K562 (cell line): ENCODE measurements around the gene ACADVL. TPM values are rescaled to one million over a fixed set of nuclear protein-coding genes. Genes with fewer than 3 reads are reported as not detected.

ENCODE experiments used
- ATAC-seq: fragments of 200-7000 bp; cut with Tn5 transposase; 3 replicates; pipeline ENCODE4 v1.9.1; 2020; ENCODE audit warnings: moderate library complexity
- BruUV-seq: library from RNA; stranded (reverse); fragments of 400-500 nt; replicated peaks from 2 replicates; lab custom pipeline; 2021; lab: Mats Ljungman, UMichigan
- CTCF ChIA-PET: fragments of 300-600 bp; formaldehyde crosslinking; extraction: SDS; loops from one replicate; lab custom pipeline; 2021; ENCODE audit warnings: low intra/inter-chr PET ratio; lab: Yijun Ruan, JAX
- POLR2A ChIA-PET: fragments of 300-600, 350-650 bp; sonication (Branson Sonifier 250); formaldehyde crosslinking; extraction: SDS; loops from one replicate; lab custom pipeline; 2021; ENCODE audit warnings: antibody characterized with exemption, inconsistent platforms; lab: Yijun Ruan, JAX
- DNase-seq, 4 experiments: peaks; one replicate each; pipeline versions ENCODE4 v3.0.0 to v3.0.0-alpha.2; 2011 to 2018; ENCODE audit warnings: low spot score in 3 of 4, mixed read lengths in 3 of 4; ENCODE audit errors: extremely low read depth in 1 of 4
- FAIRE-seq: peaks from 2 replicates; lab custom pipeline; 2011; peaks lifted over from hg19 to GRCh38; lab: Jason Lieb, UNC
- H2AFZ ChIP-seq: 2 replicates; pipeline ENCODE4 v1.6.0; 2011; ENCODE audit warnings: low read depth, low read length, control low read depth, inconsistent platforms
- H3K27ac ChIP-seq: fragments of 200-600 bp; 3 replicates; pipeline ENCODE4 v1.8.0; 2011; ENCODE audit warnings: low read depth, mild to moderate bottlenecking, control low read depth, inconsistent platforms, low read length, moderate library complexity, mixed read lengths; ENCODE audit errors: extremely low read depth
- H3K27me3 ChIP-seq, 2 experiments: fragments of 300-600 bp in 1 of 2; 2 replicates in 1 of 2; 3 replicates in 1 of 2; pipeline versions ENCODE4 v1.6.0 to v1.8.0; 2011; ENCODE audit warnings: inconsistent platforms in 2 of 2, low read length in 2 of 2, mild to moderate bottlenecking in 1 of 2, mixed read lengths in 1 of 2, moderate library complexity in 1 of 2; ENCODE audit not compliant: control insufficient read depth in 2 of 2, insufficient read depth in 2 of 2
- H3K36me3 ChIP-seq: fragments of 300-600 bp; 3 replicates; pipeline ENCODE4 v1.8.0; 2011; ENCODE audit warnings: mild to moderate bottlenecking, low read length, inconsistent platforms; ENCODE audit not compliant: control insufficient read depth, insufficient read depth
- H3K4me1 ChIP-seq, 2 experiments: fragments of 200-600 bp in 1 of 2; replicated peaks in 1 of 2; 2 replicates in 1 of 2; 3 replicates in 1 of 2; pipeline versions ENCODE4 v1.5.1 to v1.8.0; 2011; ENCODE audit warnings: inconsistent platforms in 2 of 2, low read length in 2 of 2, mild to moderate bottlenecking in 1 of 2, mixed read lengths in 1 of 2, moderate library complexity in 1 of 2; ENCODE audit not compliant: control insufficient read depth in 2 of 2, insufficient read depth in 2 of 2
- H3K4me2 ChIP-seq: 2 replicates; pipeline ENCODE4 v1.6.1; 2011; ENCODE audit warnings: low read length, control low read depth, inconsistent platforms, mixed read lengths; ENCODE audit not compliant: insufficient read depth
- H3K4me3 ChIP-seq: fragments of 200-600 bp; sonication (generic), shearing (Covaris generic); 2 replicates; pipeline ENCODE4 v1.5.1; 2016; ENCODE audit warnings: control low read depth, inconsistent platforms
- H3K79me2 ChIP-seq: fragments of 200-600 bp; 3 replicates; pipeline ENCODE4 v1.8.0; 2011; ENCODE audit warnings: low read length, inconsistent platforms; ENCODE audit not compliant: control insufficient read depth, insufficient read depth
- H3K9ac ChIP-seq, 2 experiments: 2 replicates each; pipeline versions ENCODE4 v1.6.0 to v1.6.1; 2011; ENCODE audit warnings: low read depth in 2 of 2, low read length in 2 of 2, control low read depth in 1 of 2, inconsistent platforms in 1 of 2, mild to moderate bottlenecking in 1 of 2, mixed read lengths in 1 of 2; ENCODE audit not compliant: insufficient read depth in 1 of 2
- H3K9me1 ChIP-seq: one replicate; pipeline ENCODE4 v1.6.0; 2011; ENCODE audit warnings: inconsistent platforms, mild to moderate bottlenecking, low read length, moderate library complexity; ENCODE audit not compliant: control insufficient read depth, insufficient read depth
- H3K9me3 ChIP-seq: replicated peaks from 2 replicates; pipeline ENCODE4 v1.5.1; 2011; ENCODE audit warnings: low read depth, low read length, inconsistent platforms; ENCODE audit not compliant: control insufficient read depth, insufficient read depth
- H4K20me1 ChIP-seq: replicated peaks from 2 replicates; pipeline ENCODE4 v1.6.1; 2011; ENCODE audit warnings: low read length, inconsistent platforms, mixed read lengths; ENCODE audit not compliant: control insufficient read depth, insufficient read depth
- NFIX ChIP-seq: fragments of 250-450 bp; sonication (Bioruptor Pico); IDR thresholded peaks from 2 replicates; pipeline ENCODE4 v1.4.0; 2020; ENCODE audit warnings: low read depth, mild to moderate bottlenecking, moderate library complexity
- SP2 ChIP-seq: IDR thresholded peaks from 2 replicates; pipeline ENCODE4 v1.6.1; 2011; ENCODE audit warnings: mild to moderate bottlenecking, low read depth, low read length, moderate library complexity; ENCODE audit not compliant: poor library complexity, severe bottlenecking; ENCODE audit errors: extremely low read depth
- SPI1 ChIP-seq: IDR thresholded peaks from 2 replicates; pipeline ENCODE4 v1.6.1; 2011; ENCODE audit warnings: low read depth, low read length, control low read depth, borderline replicate concordance
- ZFPM2 ChIP-seq: fragments of 250-450 bp; sonication (Bioruptor Pico); IDR thresholded peaks from 2 replicates; pipeline ENCODE4 v1.5.1; 2022; ENCODE audit warnings: mild to moderate bottlenecking
- WGBS: fragments of 100-300 bp; shearing (Covaris generic); methylation state at CpG from one replicate; pipeline ENCODE4 v1.1.6; 2016; ENCODE audit warnings: low coverage, mixed read lengths; ENCODE audit not compliant: insufficient coverage; ENCODE audit errors: missing lambda C conversion rate; 5-methylcytosine and 5-hydroxymethylcytosine counted together
- in situ Hi-C: fragments of 300-500 bp; cut with MboI; formaldehyde crosslinking; loops from 4 replicates; pipeline ENCODE4 v1.15.0; 2018; ENCODE audit warnings: inconsistent platforms, mixed read lengths
- intact Hi-C: fragments of 100-400 bp; cut with micrococcal nuclease; formaldehyde crosslinking; loops from 2 replicates; pipeline ENCODE4 v1.14.2; 2022
- polyA plus RNA-seq, 8 experiments: library from polyadenylated mRNA; depleted of rRNA in 4 of 8; stranded (reverse) in 5 of 8; unstranded in 3 of 8; fragments of >200 nt; fragmentation: Nextera tagmentation in 2 of 8; fragmentation: Illumina TruSeq in 1 of 8; extraction: Ambion mirVana in 2 of 8; extraction: Trizol in 1 of 8; gene quantifications; 2 replicates each; pipeline versions ENCODE4 v1.2.1 to v1.2.3, GENCODE V29; 2011 to 2014; ENCODE audit warnings: inconsistent platforms in 1 of 8, missing spikeins in 1 of 8
- total RNA-seq, 7 experiments: library from RNA; depleted of rRNA in 6 of 7; stranded (reverse); fragments of >200 nt in 6 of 7; fragmentation: Illumina TruSeq in 2 of 7; extraction: Trizol in 2 of 7; gene quantifications; 2 replicates each; pipeline versions ENCODE4 v1.2.1 to v1.2.3, GENCODE V29; 2011 to 2021; ENCODE audit warnings: low replicate concordance in 1 of 7
- TF ChIP-seq, protein P1 (sequence below): fragments of 250-450 bp; sonication (Bioruptor Pico); IDR thresholded peaks from 2 replicates; pipeline ENCODE4 v1.5.0; 2021

ACADVL gene
- total and polyA plus RNA-seq, 9 of the 15 experiments (the other 6 are each of a cell fraction or from before 2014, with no cell fraction given): 25.5 to 449 (median 214) TPM

DNA sequence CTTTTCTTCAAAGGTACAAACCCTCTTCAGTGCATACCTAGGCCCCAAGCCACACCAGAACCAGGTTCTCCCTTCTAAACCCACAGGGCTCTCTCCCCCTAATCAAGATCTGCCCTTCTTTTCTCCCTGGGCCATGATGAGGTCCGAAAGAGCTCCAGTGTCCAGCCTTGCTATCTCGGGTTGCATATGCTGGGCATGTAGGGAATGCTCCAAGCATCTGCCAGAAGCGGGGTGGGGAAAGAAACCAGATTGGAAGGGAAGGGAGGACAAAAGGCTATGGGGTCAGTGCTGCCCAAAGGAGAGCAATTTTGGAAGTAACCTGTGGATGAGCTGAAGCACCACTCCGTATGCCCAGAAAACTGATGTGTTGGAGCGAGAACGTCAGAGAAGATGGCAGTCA, 29.5 kb downstream of the ACADVL start (continued):
- TF ChIP-seq, protein P1, sequence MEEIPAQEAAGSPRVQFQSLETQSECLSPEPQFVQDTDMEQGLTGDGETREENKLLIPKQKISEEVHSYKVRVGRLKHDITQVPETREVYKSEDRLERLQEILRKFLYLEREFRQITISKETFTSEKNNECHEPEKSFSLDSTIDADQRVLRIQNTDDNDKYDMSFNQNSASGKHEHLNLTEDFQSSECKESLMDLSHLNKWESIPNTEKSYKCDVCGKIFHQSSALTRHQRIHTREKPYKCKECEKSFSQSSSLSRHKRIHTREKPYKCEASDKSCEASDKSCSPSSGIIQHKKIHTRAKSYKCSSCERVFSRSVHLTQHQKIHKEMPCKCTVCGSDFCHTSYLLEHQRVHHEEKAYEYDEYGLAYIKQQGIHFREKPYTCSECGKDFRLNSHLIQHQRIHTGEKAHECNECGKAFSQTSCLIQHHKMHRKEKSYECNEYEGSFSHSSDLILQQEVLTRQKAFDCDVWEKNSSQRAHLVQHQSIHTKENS (CRISPR knock-in tag): no peak
- TF ChIP-seq ZFPM2 (CRISPR knock-in tag): no peak
- TF ChIP-seq SP2: no peak

DNA sequence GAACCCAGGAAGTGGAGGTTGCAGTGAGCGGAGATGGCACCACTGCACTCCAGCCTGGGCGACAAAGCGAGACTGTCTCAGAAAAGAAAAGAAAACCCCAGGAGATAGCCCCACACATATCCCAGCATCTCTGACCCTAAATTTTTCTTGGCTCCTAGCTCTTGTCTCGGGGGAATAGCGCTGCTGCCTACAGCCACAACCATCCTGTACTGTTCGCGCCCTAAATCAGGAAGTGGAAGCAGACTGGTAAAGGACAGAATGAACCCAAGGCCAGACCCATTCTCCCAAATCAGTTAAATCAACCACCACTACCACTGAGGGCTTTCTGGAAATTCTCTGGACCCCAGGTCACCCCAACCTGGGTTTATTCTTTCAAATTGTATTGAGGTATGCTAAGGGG, 30.1 kb downstream of the ACADVL start:
- Histone ChIP-seq H3K4me3 (peak overlapping the region; percentile 95), H3K9me1 (no peaks in the 10 kb centered on the region), H3K4me1 (peaks cover 13 to 19% of the 10 kb centered on the region in 2 experiments; a peak in 4 of 5 replicates), H3K27me3 (no peaks in the 10 kb centered on the region), H3K79me2 (peaks cover 61% of the 10 kb centered on the region), H3K4me2 (peak overlapping the region; percentile 87), H3K27ac (peak overlapping the region; percentile 96), H3K9ac (peak overlapping the region; percentile 97 to 98; a peak in 3 of 4 replicates), H4K20me1 (no peaks in the 10 kb centered on the region), H3K9me3 (no peaks in the 10 kb centered on the region), H3K36me3 (peaks cover 46% of the 10 kb centered on the region), H2AFZ (no peak overlapping the region)
- ChIA-PET POLR2A (interaction anchor here (1.0 to 2.5 kb wide), 2 partner anchors 14 to 20 kb away, joined by 4 to 8 read pairs; no protein-coding TSS in a partner anchor), CTCF (no interaction called here)
- 63% methylated on average over 6 of the region's 7 CpGs for WGBS
- FAIRE-seq: no peak
- DNase-seq: no peak
- TF ChIP-seq NFIX (no peak), SPI1 (peak; percentile 70)
- in situ Hi-C loops: no loop called here
- no peak for ATAC-seq
- intact Hi-C loops: no loop called here
- BruUV-seq: no TSS peak
